Right lobe of liver (tissue), 4 donors: ENCODE data around the gene RASSF5.
A peak's percentile ranks its signal among the peaks of the same experiment; 100 is the strongest.

ENCODE experiments used
- CTCF ChIP-seq, 4 donors: fragments of 200-600 bp in 3 of 4; fragments of 450-650 bp in 1 of 4; IDR thresholded peaks; one replicate each; pipeline versions ENCODE4 v1.5.1 to v1.8.0; 2016 to 2022; ENCODE audit warnings: antibody characterized with exemption in 4 of 4, mild to moderate bottlenecking in 2 of 4
- POLR2A ChIP-seq: fragments of 450-650 bp; IDR thresholded peaks from one replicate; pipeline ENCODE4 v1.6.1; 2017; ENCODE audit warnings: antibody characterized with exemption, mild to moderate bottlenecking
- donor health status: DM: no; HTN: no; CAD: no.
- donor health status: DM: no; HTN: no; CAD: no.
- donor health status: DM: no; HTN: yes; CAD: no.

- TF ChIP-seq POLR2A (peak; percentile 90), CTCF (IDR thresholded peaks at IDR 0.05) (peak; percentile 98 to 99 (median 98))
Observed at GRCh38 chr1:206612129-206612876, 105.0 kb downstream of the RASSF5 start, which contains the start of gene EIF2D.
